DOHH2 (cell line): ENCODE measurements around the gene RNF20.
"Not testable (repeated sequence)": the region's sequence is repeated elsewhere in the genome, so short reads cannot be mapped to it uniquely, and the experiment has no call there.

Experiments
- H3F3A ChIP-seq: fragments of 200-600 bp; sonication (generic), shearing (Covaris generic); 2 replicates; pipeline ENCODE4 v1.6.0; 2016; ENCODE audit warnings: antibody characterized with exemption, mild to moderate bottlenecking; ENCODE audit not compliant: control insufficient read depth, insufficient read depth
- H3K27ac ChIP-seq: fragments of 200-600 bp; sonication (generic); 2 replicates; pipeline ENCODE4 v1.5.1; 2014; ENCODE audit warnings: low read depth, mild to moderate bottlenecking, low read length, moderate library complexity
- H3K27me3 ChIP-seq: fragments of 200-600 bp; sonication (generic); 2 replicates; pipeline ENCODE4 v1.6.1; 2014; ENCODE audit warnings: mild to moderate bottlenecking, low read length, mixed read lengths; ENCODE audit not compliant: control insufficient read depth
- H3K36me3 ChIP-seq: fragments of 200-600 bp; sonication (generic); 2 replicates; pipeline ENCODE4 v1.6.1; 2014; ENCODE audit warnings: mild to moderate bottlenecking, low read length, moderate library complexity, mixed read lengths; ENCODE audit not compliant: control insufficient read depth
- H3K4me1 ChIP-seq: fragments of 200-600 bp; sonication (generic); 2 replicates; pipeline ENCODE4 v1.6.1; 2014; ENCODE audit warnings: mild to moderate bottlenecking, low read length, mixed read lengths; ENCODE audit not compliant: control insufficient read depth
- H3K4me2 ChIP-seq: fragments of 200-600 bp; sonication (generic); 2 replicates; pipeline ENCODE4 v1.6.0; 2014; ENCODE audit warnings: mild to moderate bottlenecking, low read length, moderate library complexity
- H3K4me3 ChIP-seq: fragments of 200-600 bp; sonication (generic); 2 replicates; pipeline ENCODE4 v1.5.1; 2014; ENCODE audit warnings: mild to moderate bottlenecking, low read length, mixed read lengths
- H3K79me2 ChIP-seq: fragments of 200-600 bp; sonication (generic); 2 replicates; pipeline ENCODE4 v1.6.1; 2014; ENCODE audit warnings: mild to moderate bottlenecking, low read length, mixed read lengths; ENCODE audit not compliant: control insufficient read depth
- H3K9me2 ChIP-seq: fragments of 200-600 bp; sonication (generic); replicated peaks from 2 replicates; pipeline ENCODE4 v1.6.1; 2014; ENCODE audit warnings: mild to moderate bottlenecking, low read length, mixed read lengths; ENCODE audit not compliant: control insufficient read depth
- H3K9me3 ChIP-seq: fragments of 200-600 bp; sonication (generic); 2 replicates; pipeline ENCODE4 v1.6.1; 2014; ENCODE audit warnings: antibody characterized with exemption, low read length, mixed read lengths; ENCODE audit not compliant: control insufficient read depth, insufficient read depth
- H4K20me1 ChIP-seq: fragments of 200-600 bp; sonication (generic); 2 replicates; pipeline ENCODE4 v1.6.0; 2014; ENCODE audit warnings: low read depth, mild to moderate bottlenecking, antibody characterized with exemption, low read length, moderate library complexity; ENCODE audit not compliant: control insufficient read depth, insufficient read depth
- CTCF ChIP-seq: fragments of 200-600 bp; sonication (generic); IDR thresholded peaks from one replicate; pipeline ENCODE4 v1.5.1; 2014; ENCODE audit warnings: antibody characterized with exemption, mild to moderate bottlenecking, low read depth, low read length; ENCODE audit not compliant: poor library complexity, severe bottlenecking
- EZH2phosphoT487 ChIP-seq: fragments of 200-600 bp; sonication (generic); IDR thresholded peaks from 2 replicates; pipeline ENCODE4 v1.6.1; 2017; ENCODE audit warnings: borderline replicate concordance, mild to moderate bottlenecking, antibody characterized with exemption, low read length, moderate library complexity, mixed read lengths

RNF20 gene

GRCh38 chr9:101513351-101513750, 20.3 kb upstream of the RNF20 start:
- no peaks in the 10 kb centered on the region for H3K9me3 ChIP-seq
- H3K27ac ChIP-seq = no peak overlapping the region
- H4K20me1 ChIP-seq = no peaks in the 10 kb centered on the region
- peaks cover 16% of the 10 kb centered on the region for H3K27me3 ChIP-seq
- TF ChIP-seq EZH2phosphoT487 = no peak
- TF ChIP-seq CTCF = no peak
- no peaks in the 10 kb centered on the region for H3K9me2 ChIP-seq
- H3K4me2 ChIP-seq = no peak overlapping the region
- H3K4me1 ChIP-seq = peaks cover 5% of the 10 kb centered on the region
- no peaks in the 10 kb centered on the region for H3K79me2 ChIP-seq
- no peaks in the 10 kb centered on the region for H3F3A ChIP-seq
- no peak overlapping the region for H3K4me3 ChIP-seq
- H3K36me3 ChIP-seq = no peaks in the 10 kb centered on the region

- Histone ChIP-seq H3K36me3 (no peaks in the 10 kb centered on the region), H3K4me3 (no peak overlapping the region), H3K27me3 (peaks cover 16% of the 10 kb centered on the region), H3K9me2 (no peaks in the 10 kb centered on the region), H3K4me2 (no peak overlapping the region), H3K79me2 (no peaks in the 10 kb centered on the region), H4K20me1 (no peaks in the 10 kb centered on the region), H3K9me3 (no peaks in the 10 kb centered on the region), H3K27ac (no peak overlapping the region), H3F3A (no peaks in the 10 kb centered on the region), H3K4me1 (peaks cover 5% of the 10 kb centered on the region)
- TF ChIP-seq EZH2phosphoT487 = no peak
- no peak for TF ChIP-seq CTCF
Measured at GRCh38 chr9:101514071-101514470, 19.6 kb upstream of the RNF20 start.

GRCh38 chr9:101516655-101517054, 17.0 kb upstream of the RNF20 start:
- peaks cover 16% of the 10 kb centered on the region for H3K27me3 ChIP-seq

GRCh38 chr9:101518489-101518888, 15.2 kb upstream of the RNF20 start:
- peaks cover 13% of the 10 kb centered on the region for H3K27me3 ChIP-seq
- not testable (repeated sequence) for H3K4me1 ChIP-seq, H3K36me3 ChIP-seq, H3K4me3 ChIP-seq, H3K79me2 ChIP-seq, H4K20me1 ChIP-seq, H3K9me3 ChIP-seq, H3K9me2 ChIP-seq, H3K27ac ChIP-seq, H3K4me2 ChIP-seq, H3F3A ChIP-seq

More at GRCh38 chr9:101516655-101517054, 17.0 kb upstream of the RNF20 start:
- Histone ChIP-seq H4K20me1 (no peaks in the 10 kb centered on the region), H3K27ac (no peak overlapping the region), H3K4me2 (no peak overlapping the region), H3K36me3 (no peaks in the 10 kb centered on the region), H3K4me1 (peaks cover 5% of the 10 kb centered on the region), H3K4me3 (no peak overlapping the region), H3K79me2 (no peaks in the 10 kb centered on the region), H3K9me3 (no peaks in the 10 kb centered on the region), H3K9me2 (no peaks in the 10 kb centered on the region), H3F3A (no peaks in the 10 kb centered on the region)
- TF ChIP-seq CTCF = no peak
- TF ChIP-seq EZH2phosphoT487 = no peak
